ENCODE results near the gene PPP2R2C.

The PPP2R2C gene

DNA sequence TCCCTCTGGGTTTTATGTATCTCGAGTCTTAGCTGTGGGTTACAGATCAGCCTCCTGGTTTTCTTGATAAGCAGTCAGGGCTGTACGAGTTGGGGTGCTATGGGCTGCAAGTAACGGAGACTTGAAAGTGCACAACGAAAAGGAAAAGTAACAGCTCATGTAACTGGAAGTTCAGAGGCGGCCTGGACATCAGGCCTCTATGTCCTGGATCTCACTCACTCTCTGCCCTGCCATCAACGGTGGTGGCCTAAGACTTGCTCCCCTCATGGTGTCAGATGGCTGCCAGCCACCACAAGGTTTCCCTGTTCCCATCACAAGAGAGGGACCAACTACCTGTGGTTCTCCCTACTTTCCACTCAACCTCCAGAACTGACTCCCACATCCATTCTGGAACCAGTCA, 4.8 kb downstream of the PPP2R2C start:
- DNase-seq = no peak

GRCh38 chr4:6466756-6467381, 5.5 kb downstream of the PPP2R2C start:
- DNase-seq = no peak

DNA sequence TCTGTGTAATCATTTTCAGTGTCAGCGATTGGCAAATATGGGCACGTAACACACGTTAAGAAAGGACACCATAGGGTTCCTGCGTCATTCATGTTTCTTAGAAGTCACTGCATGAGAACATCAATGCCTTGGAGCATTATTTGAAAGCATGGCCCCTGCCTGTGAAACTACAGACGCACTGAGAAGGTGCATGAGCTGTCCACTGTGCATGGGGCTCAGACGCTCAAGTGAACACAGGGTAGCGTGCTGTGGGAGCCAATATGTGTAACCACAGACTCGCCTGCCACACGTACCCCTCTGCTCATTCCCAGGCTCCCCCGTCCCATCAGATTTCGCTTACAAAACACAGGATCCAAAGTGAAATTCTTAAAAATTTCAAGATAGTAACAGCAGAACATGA, 6.5 kb downstream of the PPP2R2C start:
- no peak for DNase-seq

- no peak for DNase-seq
These were observed 7.4 kb downstream of the PPP2R2C start for GRCh38 chr4:6464842-6465588.

- DNase-seq = no peak
These were observed 8.8 kb downstream of the PPP2R2C start for GRCh38 chr4:6463311-6464289.

GRCh38 chr4:6461301-6462165, 10.9 kb downstream of the PPP2R2C start:
- no peak for DNase-seq

GRCh38 chr4:6460876-6461275, 11.5 kb downstream of the PPP2R2C start:
- no peak for DNase-seq

GRCh38 chr4:6458528-6458927, 13.9 kb downstream of the PPP2R2C start:
- DNase-seq = no peak

DNA sequence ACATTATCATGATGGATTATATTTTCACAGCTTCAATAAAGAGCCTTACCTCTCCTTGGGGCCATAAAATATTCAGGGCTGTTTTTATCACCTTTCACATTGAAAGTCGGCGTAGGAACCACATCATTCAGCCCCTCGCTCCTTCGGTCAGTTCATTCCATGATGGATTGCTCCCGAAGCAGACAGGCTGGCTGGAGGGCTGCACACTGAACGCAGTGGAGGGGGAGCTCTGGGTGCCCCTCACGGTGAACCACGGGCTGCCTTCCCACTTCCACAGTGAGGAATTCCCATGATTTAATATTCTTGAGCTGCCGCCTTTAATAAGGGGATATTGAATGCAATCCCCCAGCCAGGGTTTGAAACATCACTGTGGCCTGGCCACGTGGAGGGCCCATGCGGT, 16.0 kb downstream of the PPP2R2C start:
- no peak for DNase-seq

DNA sequence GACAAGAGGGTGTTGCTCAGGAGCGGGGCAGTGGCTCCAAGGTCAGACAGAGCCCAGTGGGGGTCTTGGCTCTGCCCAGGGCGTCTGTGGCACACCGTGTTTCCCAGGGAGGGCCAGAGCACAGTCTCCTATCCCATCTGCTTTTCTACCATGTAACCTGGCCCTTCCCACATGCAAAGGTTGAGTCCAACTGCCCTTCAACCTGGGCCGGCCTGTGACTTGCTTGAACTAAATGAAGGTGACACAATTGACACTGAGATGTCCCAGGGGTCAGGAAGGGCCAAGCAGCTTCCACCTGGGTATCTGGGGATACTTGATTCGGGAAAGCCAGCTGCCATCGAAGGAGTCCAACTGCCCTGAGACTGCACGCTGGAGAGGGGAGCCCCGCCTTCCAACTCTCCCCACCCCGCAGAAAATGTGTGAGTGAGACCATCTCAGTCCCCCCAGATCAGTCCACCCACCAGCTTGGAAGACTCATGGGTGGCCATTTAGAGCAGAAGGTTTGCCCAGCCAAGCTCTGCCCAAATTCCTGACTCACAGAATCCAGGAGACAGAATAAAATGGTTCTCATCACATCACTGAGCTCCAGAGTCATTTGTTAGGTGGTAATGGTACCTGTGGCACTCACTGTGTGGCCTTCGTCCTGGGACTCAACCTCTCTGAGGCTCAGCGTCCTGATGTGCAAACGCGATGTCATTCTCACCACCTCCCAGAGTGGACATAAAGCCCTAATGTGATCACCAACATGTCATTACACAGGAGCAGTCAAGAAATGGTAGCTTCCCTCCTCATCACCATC, 18.1 kb downstream of the PPP2R2C start:
- DNase-seq = no peak

DNA sequence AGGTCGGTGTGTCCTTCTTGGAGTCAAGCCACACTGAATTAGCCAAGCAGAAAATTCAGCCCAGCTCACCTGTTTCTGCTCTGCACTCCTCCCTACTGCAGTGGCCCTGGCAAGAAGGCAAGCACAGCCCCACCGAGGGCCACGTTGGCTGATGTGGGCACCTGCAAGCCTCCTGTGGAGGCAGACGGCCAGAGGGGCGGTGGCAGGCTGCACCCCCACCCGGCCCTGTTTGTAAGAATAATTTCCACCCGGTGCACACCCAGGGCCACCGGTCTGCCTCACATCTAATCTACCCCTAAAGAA, 18.8 kb downstream of the PPP2R2C start:
- no peak for DNase-seq

GRCh38 chr4:6452897-6453687, 19.3 kb downstream of the PPP2R2C start:
- DNase-seq = no peak

DNA sequence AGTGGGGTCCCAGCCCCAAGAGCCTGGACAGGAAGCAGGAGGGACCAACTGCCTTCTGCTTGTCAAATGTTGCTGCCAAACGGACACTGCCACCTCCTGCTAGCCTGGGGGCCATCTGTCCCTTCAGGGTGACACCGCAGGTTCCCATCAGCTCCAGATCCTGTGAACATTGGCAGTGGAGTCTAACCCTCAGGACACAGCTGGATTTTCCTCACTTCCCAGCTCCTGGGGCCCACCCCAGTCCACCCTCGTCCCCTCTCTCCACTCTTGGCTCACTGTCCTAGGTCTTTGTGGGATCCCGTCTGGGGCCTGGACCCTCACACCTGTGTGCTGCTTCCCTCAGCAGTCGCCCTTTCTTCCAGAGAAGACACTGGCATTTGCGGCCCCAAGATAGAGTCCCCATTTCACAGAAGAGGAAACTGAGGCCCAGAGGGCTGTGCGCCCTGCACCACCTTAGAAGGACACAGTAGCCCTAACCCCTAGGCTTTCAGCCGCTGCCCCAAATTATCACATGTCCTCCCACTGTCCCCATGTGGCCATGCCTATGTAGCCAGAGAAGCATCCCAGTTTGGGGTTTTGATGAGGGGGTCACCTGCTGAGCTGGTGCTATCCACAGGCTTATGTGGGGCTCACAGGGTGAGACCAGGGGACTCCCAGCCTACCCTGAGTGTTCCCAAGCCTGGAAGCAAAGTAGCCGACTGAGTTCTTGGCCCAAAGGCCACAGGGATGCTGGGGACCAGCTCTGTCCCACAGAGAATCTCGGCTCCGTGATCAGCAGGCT, 20.1 kb downstream of the PPP2R2C start:
- DNase-seq = no peak

GRCh38 chr4:6451309-6451708, 21.1 kb downstream of the PPP2R2C start:
- DNase-seq = no peak

GRCh38 chr4:6450709-6451108, 21.7 kb downstream of the PPP2R2C start:
- no peak for DNase-seq

GRCh38 chr4:6449746-6450369, 22.6 kb downstream of the PPP2R2C start:
- no peak for DNase-seq

- no peak for DNase-seq
These were observed 23.1 kb downstream of the PPP2R2C start for GRCh38 chr4:6449335-6449734.

DNA sequence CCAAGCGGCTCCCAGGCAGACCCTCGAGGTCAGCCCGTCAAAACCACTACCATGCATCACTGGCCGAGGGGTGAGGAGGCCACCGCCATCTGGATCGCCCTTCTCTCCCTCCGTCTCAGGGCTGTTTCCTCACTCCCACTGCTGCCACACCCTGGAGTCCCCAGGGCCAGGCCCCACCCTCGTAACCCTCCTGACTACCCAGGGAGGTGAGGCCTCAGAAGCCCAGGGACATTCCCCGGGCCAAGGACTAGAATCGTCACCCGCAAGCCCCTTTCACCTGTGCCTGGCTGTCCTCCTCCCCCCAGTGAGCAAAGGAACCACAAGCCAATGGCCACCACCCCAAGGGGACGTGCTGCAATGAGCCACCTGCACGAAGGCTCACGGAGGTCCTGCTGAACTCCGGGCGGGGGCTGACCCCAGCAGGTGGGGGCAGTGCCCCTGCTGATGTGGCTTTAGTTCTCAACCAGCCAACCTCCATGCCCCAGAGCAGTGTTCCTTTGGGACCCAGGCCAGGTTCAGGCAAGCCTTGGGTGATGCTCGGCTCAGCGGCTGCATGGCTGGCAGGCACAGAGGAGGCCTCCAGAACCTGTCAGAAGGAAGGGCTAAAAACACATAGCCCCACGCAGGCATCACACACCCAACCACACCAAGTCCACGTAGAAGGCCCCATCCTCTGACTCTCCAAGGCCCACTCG, 23.8 kb downstream of the PPP2R2C start:
- DNase-seq = no peak

GRCh38 chr4:6447672-6448171, 24.7 kb downstream of the PPP2R2C start:
- no peak for DNase-seq
